Liver (tissue), 9 donors: ENCODE measurements around the gene DPY19L1. TPM values are rescaled to one million over a fixed set of nuclear protein-coding genes. Genes with fewer than 3 reads are reported as not detected.

Experiments
- DNase-seq: peaks from one replicate; pipeline ENCODE4 v3.0.0-alpha.2; 2017; ENCODE audit warnings: low spot score
- H3K27ac ChIP-seq, 2 donors: one replicate each; pipeline ENCODE4 v1.7.0; 2013; ENCODE audit warnings: inconsistent platforms in 2 of 2, low read length in 2 of 2, control low read depth in 1 of 2, low read depth in 1 of 2, mild to moderate bottlenecking in 1 of 2
- H3K27me3 ChIP-seq, 4 donors: one replicate each; pipeline versions ENCODE4 v1.6.1 to v1.7.0; 2013; ENCODE audit warnings: low read length in 3 of 4, inconsistent platforms in 1 of 4, mild to moderate bottlenecking in 1 of 4, moderate library complexity in 1 of 4; ENCODE audit not compliant: control insufficient read depth in 4 of 4, insufficient read depth in 4 of 4
- H3K36me3 ChIP-seq, 4 donors: one replicate each; pipeline versions ENCODE4 v1.6.1 to v1.7.0; 2013; ENCODE audit warnings: low read length in 3 of 4, mild to moderate bottlenecking in 3 of 4, low read depth in 1 of 4, moderate library complexity in 1 of 4; ENCODE audit not compliant: control insufficient read depth in 4 of 4, insufficient read depth in 3 of 4
- H3K4me1 ChIP-seq, 4 donors: one replicate each; pipeline versions ENCODE4 v1.6.1 to v1.7.0; 2013; ENCODE audit warnings: low read length in 3 of 4, mild to moderate bottlenecking in 3 of 4, moderate library complexity in 1 of 4; ENCODE audit not compliant: control insufficient read depth in 4 of 4, insufficient read depth in 4 of 4
- H3K4me3 ChIP-seq, 3 donors: one replicate each; pipeline versions ENCODE4 v1.6.1 to v1.7.0; 2013; ENCODE audit warnings: low read length in 3 of 3, control low read depth in 1 of 3, low read depth in 1 of 3, mild to moderate bottlenecking in 1 of 3
- H3K9ac ChIP-seq, 2 donors: one replicate each; pipeline ENCODE4 v1.7.0; 2013; ENCODE audit warnings: low read length in 2 of 2, mild to moderate bottlenecking in 2 of 2, moderate library complexity in 2 of 2, control low read depth in 1 of 2, low read depth in 1 of 2
- H3K9me3 ChIP-seq, 4 donors: one replicate each; pipeline versions ENCODE4 v1.6.1 to v1.7.0; 2013; ENCODE audit warnings: low read length in 3 of 4; ENCODE audit not compliant: control insufficient read depth in 4 of 4
- EGR1 ChIP-seq, 2 donors: IDR thresholded peaks; 2 replicates each; pipeline ENCODE4 v1.6.1; 2016 to 2018; ENCODE audit warnings: antibody characterized with exemption in 2 of 2, low read depth in 2 of 2
- FOXA1 ChIP-seq: IDR thresholded peaks from 2 replicates; pipeline ENCODE4 v1.6.1; 2016; ENCODE audit warnings: antibody characterized with exemption
- FOXA2 ChIP-seq: IDR thresholded peaks from 2 replicates; pipeline ENCODE4 v1.6.1; 2016; ENCODE audit warnings: antibody characterized with exemption
- GABPA ChIP-seq, 2 donors: IDR thresholded peaks in 1 of 2; conservative IDR thresholded peaks in 1 of 2; 2 replicates each; pipeline ENCODE4 v1.6.1; 2016; ENCODE audit warnings: antibody characterized with exemption in 2 of 2, mild to moderate bottlenecking in 1 of 2, moderate library complexity in 1 of 2
- HNF4A ChIP-seq, 2 donors: conservative IDR thresholded peaks; 2 replicates each; pipeline ENCODE4 v1.6.1; 2016; ENCODE audit warnings: antibody characterized with exemption in 2 of 2, mild to moderate bottlenecking in 2 of 2
- JUND ChIP-seq, 2 donors: IDR thresholded peaks; 2 replicates each; pipeline ENCODE4 v1.6.1; 2016; ENCODE audit warnings: antibody characterized with exemption in 2 of 2
- NR2F2 ChIP-seq: IDR thresholded peaks from 2 replicates; pipeline ENCODE4 v1.6.1; 2016; ENCODE audit warnings: antibody characterized with exemption
- RAD21 ChIP-seq, 2 donors: IDR thresholded peaks; 2 replicates each; pipeline ENCODE4 v1.6.1; 2016; ENCODE audit warnings: antibody characterized with exemption in 2 of 2, mild to moderate bottlenecking in 2 of 2
- REST ChIP-seq: IDR thresholded peaks from 2 replicates; pipeline ENCODE4 v1.6.1; 2016; ENCODE audit warnings: antibody characterized with exemption, mild to moderate bottlenecking
- RXRA ChIP-seq, 2 donors: IDR thresholded peaks; 2 replicates each; pipeline ENCODE4 v1.6.1; 2017 to 2018; ENCODE audit warnings: antibody characterized with exemption in 2 of 2, mild to moderate bottlenecking in 1 of 2
- TAF1 ChIP-seq: conservative IDR thresholded peaks from 2 replicates; pipeline ENCODE4 v1.6.1; 2016; ENCODE audit warnings: antibody characterized with exemption, mild to moderate bottlenecking
- YY1 ChIP-seq: IDR thresholded peaks from 2 replicates; pipeline ENCODE4 v1.6.1; 2016; ENCODE audit warnings: antibody characterized with exemption, mild to moderate bottlenecking
- WGBS: extraction: QIAGEN DNeasy Blood & Tissue Kit; methylation state at CpG from one replicate; pipeline ENCODE4 v1.1.7; 2013; 5-methylcytosine and 5-hydroxymethylcytosine counted together
- polyA plus RNA-seq, 2 donors: library from polyadenylated mRNA; stranded (reverse) in 1 of 2; unstranded in 1 of 2; fragments of 200-250 nt in 1 of 2; fragments of >200 nt in 1 of 2; fragmentation: Nextera tagmentation in 1 of 2; extraction: Ambion mirVana in 1 of 2; gene quantifications; one replicate each; pipeline versions ENCODE4 v1.2.1 to v1.2.3, GENCODE V29; 2013 to 2015
- total RNA-seq, 2 donors: library from RNA; depleted of rRNA; stranded (reverse); fragments of >200 nt; gene quantifications; one replicate each; pipeline ENCODE4 v1.2.3, GENCODE V29; 2014
- TF ChIP-seq, protein P1 (sequence below): IDR thresholded peaks from 2 replicates; pipeline ENCODE4 v1.6.1; 2016; ENCODE audit warnings: antibody characterized with exemption
- TF ChIP-seq, protein P2 (sequence below): IDR thresholded peaks from 2 replicates; pipeline ENCODE4 v1.6.1; 2016; ENCODE audit warnings: antibody characterized with exemption
- TF ChIP-seq, protein P3 (sequence below): IDR thresholded peaks from 2 replicates; pipeline ENCODE4 v1.6.1; 2016; ENCODE audit warnings: antibody characterized with exemption
- TF ChIP-seq, protein P4 (sequence below): fragments of 150-350 bp; IDR thresholded peaks from 2 replicates; pipeline ENCODE4 v1.5.1; 2017; ENCODE audit warnings: improper control_type of control experiment, low read depth, low read length; ENCODE audit not compliant: missing input control
- donor health status: healthy.
- donor health status: healthy.
- donor health status: healthy.
- donor health status: healthy.
- donor health status: healthy.

Gene DPY19L1
- total and polyA plus RNA-seq, 4 donors: 3.9 to 24.2 (median 16.9) TPM

DNA sequence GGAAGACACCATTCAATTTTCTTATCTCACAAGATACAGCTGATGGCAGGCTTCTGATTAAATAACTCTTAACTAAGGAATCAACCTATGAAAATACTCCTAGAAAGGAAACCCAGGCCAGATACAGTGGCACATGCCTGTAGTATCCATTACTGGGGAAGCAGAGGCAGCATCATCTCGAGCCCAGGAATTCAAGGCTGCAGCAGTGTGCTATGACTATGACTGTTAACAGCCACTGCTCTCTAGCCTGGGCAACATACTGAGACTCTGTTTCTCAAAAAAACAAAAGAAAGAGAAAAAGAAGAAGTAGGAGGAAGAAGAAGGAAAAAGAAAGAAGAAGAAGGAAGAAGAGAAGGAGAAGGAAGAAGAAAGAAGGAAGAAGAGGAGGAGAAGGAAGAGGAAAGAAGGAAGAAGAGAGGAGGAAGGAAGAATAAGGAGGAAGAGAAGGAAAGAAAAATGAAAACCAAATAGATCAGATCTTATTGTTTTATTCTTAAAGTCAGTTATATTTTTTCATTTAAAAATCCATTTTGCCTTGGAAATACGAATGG lies 18.0 kb downstream of the DPY19L1 start:
- no peak for DNase-seq
- TF ChIP-seq RAD21 (IDR thresholded peaks at IDR 0.05) (no peak), EGR1 (IDR thresholded peaks at IDR 0.05; ENCODE audit: low read depth in 2 of 2) (no peak), RXRA (IDR thresholded peaks at IDR 0.05) (no peak), NR2F2 (no peak), REST (no peak), GABPA (IDR thresholded peaks at IDR 0.05 in 1 of 2, conservative IDR thresholded peaks at IDR 0.05 in 1 of 2) (no peak), JUND (IDR thresholded peaks at IDR 0.05) (no peak), HNF4A (conservative IDR thresholded peaks at IDR 0.05) (no peak), FOXA1 (no peak), YY1 (no peak)
- TF ChIP-seq, protein P1, sequence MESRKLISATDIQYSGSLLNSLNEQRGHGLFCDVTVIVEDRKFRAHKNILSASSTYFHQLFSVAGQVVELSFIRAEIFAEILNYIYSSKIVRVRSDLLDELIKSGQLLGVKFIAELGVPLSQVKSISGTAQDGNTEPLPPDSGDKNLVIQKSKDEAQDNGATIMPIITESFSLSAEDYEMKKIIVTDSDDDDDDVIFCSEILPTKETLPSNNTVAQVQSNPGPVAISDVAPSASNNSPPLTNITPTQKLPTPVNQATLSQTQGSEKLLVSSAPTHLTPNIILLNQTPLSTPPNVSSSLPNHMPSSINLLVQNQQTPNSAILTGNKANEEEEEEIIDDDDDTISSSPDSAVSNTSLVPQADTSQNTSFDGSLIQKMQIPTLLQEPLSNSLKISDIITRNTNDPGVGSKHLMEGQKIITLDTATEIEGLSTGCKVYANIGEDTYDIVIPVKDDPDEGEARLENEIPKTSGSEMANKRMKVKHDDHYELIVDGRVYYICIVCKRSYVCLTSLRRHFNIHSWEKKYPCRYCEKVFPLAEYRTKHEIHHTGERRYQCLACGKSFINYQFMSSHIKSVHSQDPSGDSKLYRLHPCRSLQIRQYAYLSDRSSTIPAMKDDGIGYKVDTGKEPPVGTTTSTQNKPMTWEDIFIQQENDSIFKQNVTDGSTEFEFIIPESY: no peak
- TF ChIP-seq, protein P2, sequence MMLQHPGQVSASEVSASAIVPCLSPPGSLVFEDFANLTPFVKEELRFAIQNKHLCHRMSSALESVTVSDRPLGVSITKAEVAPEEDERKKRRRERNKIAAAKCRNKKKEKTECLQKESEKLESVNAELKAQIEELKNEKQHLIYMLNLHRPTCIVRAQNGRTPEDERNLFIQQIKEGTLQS: no peak
- TF ChIP-seq, protein P3, sequence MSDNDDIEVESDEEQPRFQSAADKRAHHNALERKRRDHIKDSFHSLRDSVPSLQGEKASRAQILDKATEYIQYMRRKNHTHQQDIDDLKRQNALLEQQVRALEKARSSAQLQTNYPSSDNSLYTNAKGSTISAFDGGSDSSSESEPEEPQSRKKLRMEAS: no peak
- TF ChIP-seq, protein P4, sequence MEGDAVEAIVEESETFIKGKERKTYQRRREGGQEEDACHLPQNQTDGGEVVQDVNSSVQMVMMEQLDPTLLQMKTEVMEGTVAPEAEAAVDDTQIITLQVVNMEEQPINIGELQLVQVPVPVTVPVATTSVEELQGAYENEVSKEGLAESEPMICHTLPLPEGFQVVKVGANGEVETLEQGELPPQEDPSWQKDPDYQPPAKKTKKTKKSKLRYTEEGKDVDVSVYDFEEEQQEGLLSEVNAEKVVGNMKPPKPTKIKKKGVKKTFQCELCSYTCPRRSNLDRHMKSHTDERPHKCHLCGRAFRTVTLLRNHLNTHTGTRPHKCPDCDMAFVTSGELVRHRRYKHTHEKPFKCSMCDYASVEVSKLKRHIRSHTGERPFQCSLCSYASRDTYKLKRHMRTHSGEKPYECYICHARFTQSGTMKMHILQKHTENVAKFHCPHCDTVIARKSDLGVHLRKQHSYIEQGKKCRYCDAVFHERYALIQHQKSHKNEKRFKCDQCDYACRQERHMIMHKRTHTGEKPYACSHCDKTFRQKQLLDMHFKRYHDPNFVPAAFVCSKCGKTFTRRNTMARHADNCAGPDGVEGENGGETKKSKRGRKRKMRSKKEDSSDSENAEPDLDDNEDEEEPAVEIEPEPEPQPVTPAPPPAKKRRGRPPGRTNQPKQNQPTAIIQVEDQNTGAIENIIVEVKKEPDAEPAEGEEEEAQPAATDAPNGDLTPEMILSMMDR: no peak
- H3K9me3 ChIP-seq: no peaks in the 10 kb centered on the region
- H3K9ac ChIP-seq: no peak overlapping the region
- H3K36me3 ChIP-seq: peaks cover 0 to 5% (median 0%) of the 10 kb centered on the region in 4 donors
- H3K4me1 ChIP-seq: no peaks in the 10 kb centered on the region
- no peak overlapping the region for H3K27ac ChIP-seq
- H3K27me3 ChIP-seq: no peaks in the 10 kb centered on the region
- no peak overlapping the region for H3K4me3 ChIP-seq
- 95% methylated on average over 2 of the region's 2 CpGs for WGBS

GRCh38 chr7:35015346-35015859 lies 21.9 kb downstream of the DPY19L1 start:
- peaks cover 0 to 19% (median 6%) of the 10 kb centered on the region in 4 donors for H3K36me3 ChIP-seq
- no peaks in the 10 kb centered on the region for H3K4me1 ChIP-seq
- H3K27ac ChIP-seq: no peak overlapping the region
- no peak for DNase-seq
- 90% methylated on average over 1 of the region's 1 CpG for WGBS
- H3K9me3 ChIP-seq: no peaks in the 10 kb centered on the region
- H3K4me3 ChIP-seq: no peak overlapping the region
- H3K9ac ChIP-seq: no peak overlapping the region
- no peaks in the 10 kb centered on the region for H3K27me3 ChIP-seq
- TF ChIP-seq NR2F2 (no peak), RXRA (IDR thresholded peaks at IDR 0.05) (no peak), FOXA2 (no peak), YY1 (no peak), EGR1 (IDR thresholded peaks at IDR 0.05; ENCODE audit: low read depth in 2 of 2) (no peak), TAF1 (no peak), FOXA1 (no peak), HNF4A (conservative IDR thresholded peaks at IDR 0.05) (no peak), RAD21 (IDR thresholded peaks at IDR 0.05) (no peak), REST (no peak), GABPA (IDR thresholded peaks at IDR 0.05 in 1 of 2, conservative IDR thresholded peaks at IDR 0.05 in 1 of 2) (no peak)
- TF ChIP-seq, protein P2: no peak
- TF ChIP-seq, protein P1: no peak
